GM23338 (cell line): ENCODE results near the gene EML1. TPM values are rescaled to one million over a fixed set of nuclear protein-coding genes. Genes with fewer than 3 reads are reported as not detected.

Experiments used
- ATAC-seq: fragments of 200-7000 bp; cut with Tn5 transposase; 3 replicates; pipeline ENCODE4 v1.9.1; 2020
- DNase-seq: peaks from one replicate; pipeline ENCODE4 v3.0.0-alpha.2; 2015; ENCODE audit warnings: low spot score
- H2AFZ ChIP-seq: fragments of 200-600 bp; sonication (generic); 2 replicates; pipeline ENCODE4 v1.8.0; 2016; ENCODE audit warnings: antibody characterized with exemption, mild to moderate bottlenecking, moderate library complexity
- H3F3A ChIP-seq: fragments of 200-600 bp; sonication (generic); replicated peaks from 2 replicates; pipeline ENCODE4 v1.8.0; 2017; ENCODE audit warnings: antibody characterized with exemption, mixed run types, low read depth
- H3K27ac ChIP-seq: fragments of 200-600 bp; sonication (generic); 2 replicates; pipeline ENCODE4 v1.6.1; 2016; ENCODE audit warnings: low read depth
- H3K27me3 ChIP-seq: fragments of 200-600 bp; sonication (generic); 2 replicates; pipeline ENCODE4 v1.8.0; 2016; ENCODE audit warnings: mild to moderate bottlenecking, mixed run types, moderate library complexity; ENCODE audit not compliant: insufficient read depth
- H3K36me3 ChIP-seq: fragments of 200-600 bp; sonication (generic); 2 replicates; pipeline ENCODE4 v1.8.0; 2016; ENCODE audit warnings: mild to moderate bottlenecking; ENCODE audit not compliant: insufficient read depth
- H3K4me1 ChIP-seq: fragments of 200-600 bp; sonication (generic); 2 replicates; pipeline ENCODE4 v1.8.0; 2016; ENCODE audit warnings: mild to moderate bottlenecking, moderate library complexity; ENCODE audit not compliant: insufficient read depth
- H3K4me2 ChIP-seq: fragments of 200-600 bp; sonication (generic); 2 replicates; pipeline ENCODE4 v1.7.1; 2017; ENCODE audit warnings: mixed run types
- H3K4me3 ChIP-seq: fragments of 200-600 bp; sonication (generic); 2 replicates; pipeline ENCODE4 v1.6.1; 2016; ENCODE audit warnings: mixed run types
- H3K79me2 ChIP-seq: fragments of 200-600 bp; sonication (generic); replicated peaks from 2 replicates; pipeline ENCODE4 v1.8.0; 2017; ENCODE audit warnings: mild to moderate bottlenecking; ENCODE audit not compliant: insufficient read depth
- H3K9me2 ChIP-seq: fragments of 200-600 bp; sonication (generic); 2 replicates; pipeline ENCODE4 v1.8.0; 2017; ENCODE audit not compliant: insufficient read depth
- H4K20me1 ChIP-seq: fragments of 200-600 bp; sonication (generic); replicated peaks from 2 replicates; pipeline ENCODE4 v1.8.0; 2017; ENCODE audit warnings: mild to moderate bottlenecking; ENCODE audit not compliant: insufficient read depth
- H3K27ac Mint-ChIP-seq: 2 replicates; pipeline ENCODE4 v1.8.0; 2020; ENCODE audit warnings: inconsistent platforms, mild to moderate bottlenecking, moderate library complexity, mixed read lengths
- H3K27me3 Mint-ChIP-seq: 3 replicates; pipeline ENCODE4 v1.8.0; 2022; ENCODE audit warnings: low read depth, mild to moderate bottlenecking, moderate library complexity, mixed read lengths, inconsistent platforms; ENCODE audit not compliant: insufficient read depth, poor library complexity
- H3K36me3 Mint-ChIP-seq: 3 replicates; pipeline ENCODE4 v1.8.0; 2021; ENCODE audit warnings: low read depth, mild to moderate bottlenecking, inconsistent platforms, moderate library complexity, mixed read lengths
- H3K4me1 Mint-ChIP-seq: 3 replicates; pipeline ENCODE4 v1.8.0; 2020; ENCODE audit warnings: mild to moderate bottlenecking, inconsistent platforms, mixed read lengths
- H3K4me3 Mint-ChIP-seq: 3 replicates; pipeline ENCODE4 v1.8.0; 2021; ENCODE audit warnings: moderate library complexity, mild to moderate bottlenecking, inconsistent platforms, mixed read lengths
- H3K9me3 Mint-ChIP-seq: 3 replicates; pipeline ENCODE4 v1.8.0; 2020; ENCODE audit warnings: moderate library complexity, mild to moderate bottlenecking, inconsistent platforms, mixed read lengths
- CREB1 ChIP-seq: fragments of 250-450 bp; sonication (Bioruptor Pico); IDR thresholded peaks from 2 replicates; pipeline ENCODE4 v1.5.0; 2020; ENCODE audit warnings: low read depth, mild to moderate bottlenecking, moderate library complexity
- CTCF ChIP-seq, 2 experiments: fragments of 200-600 bp in 1 of 2; sonication (generic) in 1 of 2; conservative IDR thresholded peaks; 2 replicates each; pipeline versions ENCODE4 v1.5.1 to v1.6.1; 2016 to 2017; ENCODE audit warnings: antibody characterized with exemption in 2 of 2, low read depth in 2 of 2, mild to moderate bottlenecking in 2 of 2, moderate library complexity in 1 of 2
- EZH2phosphoT487 ChIP-seq: fragments of 200-600 bp; sonication (generic); IDR thresholded peaks from one replicate; pipeline ENCODE4 v1.8.1; 2018; ENCODE audit warnings: antibody characterized with exemption; ENCODE audit not compliant: unreplicated experiment
- JUNB ChIP-seq: IDR thresholded peaks from one replicate; pipeline ENCODE4 v1.6.1; 2016; ENCODE audit warnings: antibody characterized with exemption; ENCODE audit not compliant: unreplicated experiment
- NANOG ChIP-seq: IDR thresholded peaks from 2 replicates; pipeline ENCODE4 v1.6.1; 2016; ENCODE audit warnings: antibody characterized with exemption, borderline replicate concordance
- REST ChIP-seq: IDR thresholded peaks from one replicate; pipeline ENCODE4 v1.6.1; 2018; ENCODE audit warnings: antibody characterized with exemption; ENCODE audit not compliant: unreplicated experiment
- STAT1 ChIP-seq: IDR thresholded peaks from one replicate; pipeline ENCODE4 v1.6.1; 2016; ENCODE audit warnings: antibody characterized with exemption; ENCODE audit not compliant: unreplicated experiment
- ZNF331 ChIP-seq: fragments of 250-450 bp; sonication (Bioruptor Pico); IDR thresholded peaks from 2 replicates; pipeline ENCODE4 v1.5.0; 2020; ENCODE audit warnings: low read depth, mild to moderate bottlenecking, moderate library complexity
- polyA plus RNA-seq: library from polyadenylated mRNA; unstranded; fragments of >200 nt; fragmentation: Nextera tagmentation; extraction: Ambion mirVana; gene quantifications from 2 replicates; pipeline ENCODE4 v1.2.1, GENCODE V29; 2016
- total RNA-seq: library from RNA; depleted of rRNA; stranded (reverse); fragments of >200 nt; shearing (Covaris generic); gene quantifications from 2 replicates; pipeline ENCODE4 v1.2.3, GENCODE V29; 2014

Gene EML1
- total and polyA plus RNA-seq, 2 experiments from 2014 or later, result 7.0 to 18.1 TPM

GRCh38 chr14:99989032-99989431 lies 195.8 kb downstream of the EML1 start (continued):
- TF ChIP-seq CTCF (conservative IDR thresholded peaks at IDR 0.05; ENCODE audit: low read depth in 2 of 2), result no peak
- no peak for TF ChIP-seq EZH2phosphoT487
- no peak for TF ChIP-seq JUNB
- no peak for TF ChIP-seq REST
- TF ChIP-seq ZNF331 (CRISPR knock-in tag), result no peak
- TF ChIP-seq NANOG, result no peak
- no peak for TF ChIP-seq STAT1

GRCh38 chr14:99990268-99991170 lies 197.3 kb downstream of the EML1 start:
- Mint-ChIP-seq H3K27me3 (no peaks in the 10 kb centered on the region), H3K9me3 (peaks cover 15% of the 10 kb centered on the region), H3K36me3 (peaks cover 9% of the 10 kb centered on the region; the same call in 2 of the 3 replicates), H3K4me3 (no peak overlapping the region), H3K4me1 (peaks cover 2% of the 10 kb centered on the region; the same call in 2 of the 3 replicates), H3K27ac (no peak overlapping the region)
- ATAC-seq, result no peak
- Histone ChIP-seq H3K4me2 (no peak overlapping the region), H3K9me2 (no peaks in the 10 kb centered on the region; the same call in 1 of the 2 replicates), H3F3A (no peaks in the 10 kb centered on the region), H3K27ac (no peak overlapping the region), H3K4me3 (no peak overlapping the region), H4K20me1 (no peaks in the 10 kb centered on the region; the same call in 1 of the 2 replicates), H3K27me3 (no peaks in the 10 kb centered on the region), H3K79me2 (peaks cover 34% of the 10 kb centered on the region), H2AFZ (no peak overlapping the region), H3K36me3 (no peaks in the 10 kb centered on the region), H3K4me1 (no peaks in the 10 kb centered on the region)
- no peak for DNase-seq
- TF ChIP-seq ZNF331 (CRISPR knock-in tag) (no peak), REST (no peak), JUNB (no peak), EZH2phosphoT487 (no peak), STAT1 (no peak), CREB1 (CRISPR knock-in tag) (no peak)
